ENCODE measurements around the gene ERBIN. TPM values are rescaled to one million over a fixed set of nuclear protein-coding genes. Genes with fewer than 3 reads are reported as not detected.
"Not testable (repeated sequence)": the region's sequence is repeated elsewhere in the genome, so short reads cannot be mapped to it uniquely, and the experiment has no call there.

Gene ERBIN
- total RNA-seq, 4 donors from 2014 or later = 78.2 to 104 (median 95.3) TPM

GRCh38 chr5:65883461-65883860, 42.9 kb upstream of the ERBIN start:
- WGBS, 2 donors = 88 to 90% methylated on average over 4 of the region's 4 CpGs
- intact Hi-C loops (cut with DNase I; ENCODE audit: low total_unique reads) = no loop called here
- TF ChIP-seq CTCF (IDR thresholded peaks at IDR 0.05) = no peak
- no peak for TF ChIP-seq POLR2A (IDR thresholded peaks at IDR 0.05)
- DNase-seq (ENCODE audit: low spot score in 2 of 2) = no peak
- no peak overlapping the region for H3K4me3 ChIP-seq (ENCODE audit: low read depth, poor library complexity, severe bottlenecking)

GRCh38 chr5:65886387-65886786, 40.0 kb upstream of the ERBIN start:
- intact Hi-C loops (cut with DNase I; ENCODE audit: low total_unique reads) = no loop called here
- no peak for DNase-seq (ENCODE audit: low spot score in 2 of 2)
- WGBS, 2 donors = 65 to 71% methylated on average over 7 of the region's 7 CpGs
- no peak for TF ChIP-seq CTCF (IDR thresholded peaks at IDR 0.05)
- TF ChIP-seq POLR2A (IDR thresholded peaks at IDR 0.05) = no peak
- no peak overlapping the region for H3K4me3 ChIP-seq (ENCODE audit: low read depth, poor library complexity, severe bottlenecking)

GRCh38 chr5:65892024-65892423, 34.4 kb upstream of the ERBIN start:
- intact Hi-C loops (cut with DNase I; ENCODE audit: low total_unique reads); H3K4me3 ChIP-seq (ENCODE audit: low read depth, poor library complexity, severe bottlenecking); DNase-seq (ENCODE audit: low spot score in 2 of 2): not testable (repeated sequence)
- WGBS, 2 donors = 86 to 95% methylated on average over 2 of the region's 2 CpGs

DNA sequence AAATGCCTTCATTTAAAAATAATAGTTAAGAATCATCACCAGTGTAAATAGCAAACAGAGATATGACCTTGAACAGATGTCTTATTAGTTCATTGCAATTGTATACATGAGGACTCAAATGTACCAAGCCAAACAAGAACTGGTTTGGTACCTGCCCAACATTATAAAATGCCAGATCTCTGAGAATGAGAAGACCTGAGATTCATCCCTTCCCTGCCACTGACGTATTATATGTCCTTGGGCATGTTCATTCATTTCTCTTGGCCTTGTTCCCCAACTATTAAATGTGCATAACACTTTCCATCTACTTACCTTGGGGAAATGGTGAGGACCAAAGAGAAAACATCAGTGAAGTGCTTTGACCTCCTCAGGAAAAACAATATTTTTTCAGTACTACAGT, 33.6 kb upstream of the ERBIN start:
- intact Hi-C loops (cut with DNase I; ENCODE audit: low total_unique reads) = no loop called here
- TF ChIP-seq POLR2A (IDR thresholded peaks at IDR 0.05) = no peak
- TF ChIP-seq CTCF (IDR thresholded peaks at IDR 0.05) = no peak

DNA sequence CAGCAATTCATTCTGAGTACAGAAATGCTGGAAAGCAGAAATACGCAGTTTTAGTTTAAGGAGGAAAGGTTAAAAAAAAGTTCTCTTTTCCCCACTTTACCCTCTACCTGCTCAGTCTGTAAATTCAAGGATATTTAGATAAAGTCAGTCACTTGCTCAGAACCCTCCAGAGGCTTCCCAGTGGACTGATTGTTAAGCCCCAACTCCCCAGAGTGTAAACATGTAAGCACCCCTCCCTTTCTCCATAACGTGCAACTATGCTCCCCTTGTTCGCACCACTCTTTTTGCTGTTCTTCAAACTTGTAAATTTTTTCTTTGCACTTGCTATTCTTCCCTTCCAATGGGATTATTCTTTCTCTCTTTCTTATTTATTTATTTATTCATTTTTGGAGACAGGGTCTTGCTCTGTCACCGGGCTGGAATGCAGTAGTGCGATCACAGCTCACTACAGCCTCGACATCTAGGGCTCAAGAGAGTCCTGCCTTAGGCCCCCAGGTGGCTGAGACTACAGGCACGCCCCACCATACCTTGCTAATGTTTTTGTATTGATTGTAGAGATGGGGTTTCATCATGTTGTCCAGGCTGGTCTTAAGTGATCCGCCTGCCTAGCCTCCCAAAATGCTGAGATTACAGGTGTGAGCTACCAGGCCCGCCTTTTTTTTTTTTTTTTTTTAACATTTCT, 32.5 kb upstream of the ERBIN start:
- WGBS, 2 donors = 87 to 90% methylated on average over 9 of the region's 9 CpGs
- TF ChIP-seq CTCF (IDR thresholded peaks at IDR 0.05) (no peak), POLR2A (IDR thresholded peaks at IDR 0.05) (no peak)
- no peak for DNase-seq (ENCODE audit: low spot score in 2 of 2)
- intact Hi-C loops (cut with DNase I; ENCODE audit: low total_unique reads) = no loop called here
- no peak overlapping the region for H3K4me3 ChIP-seq (ENCODE audit: low read depth, poor library complexity, severe bottlenecking)

More for the DNA sequence above, 33.6 kb upstream of the ERBIN start:
- no peak overlapping the region for H3K4me3 ChIP-seq (ENCODE audit: low read depth, poor library complexity, severe bottlenecking)
- no peak for DNase-seq (ENCODE audit: low spot score in 2 of 2)
- WGBS, 2 donors = 33 to 41% methylated on average over 1 of the region's 1 CpG

- no peak for DNase-seq (ENCODE audit: low spot score in 2 of 2)
- WGBS, 2 donors = 94 to 95% methylated on average over 3 of the region's 3 CpGs
- TF ChIP-seq CTCF (IDR thresholded peaks at IDR 0.05) (no peak), POLR2A (IDR thresholded peaks at IDR 0.05) (no peak)
- intact Hi-C loops (cut with DNase I; ENCODE audit: low total_unique reads) = no loop called here
- no peak overlapping the region for H3K4me3 ChIP-seq (ENCODE audit: low read depth, poor library complexity, severe bottlenecking)
Measured at GRCh38 chr5:65895891-65896290, 30.5 kb upstream of the ERBIN start.
